AG10803 (cell line): ENCODE results near the gene TGOLN2.

ENCODE experiments used
- DNase-seq: peaks from one replicate; pipeline ENCODE4 v3.0.0; 2010; ENCODE audit warnings: low read depth
- H3K4me3 ChIP-seq: 2 replicates; pipeline ENCODE4 v1.5.1; 2011; ENCODE audit warnings: mild to moderate bottlenecking, low read length, control low read depth
- CTCF ChIP-seq: conservative IDR thresholded peaks from 2 replicates; pipeline ENCODE4 v1.5.1; 2011; ENCODE audit warnings: mild to moderate bottlenecking, low read length, control low read depth, inconsistent platforms

The TGOLN2 gene

DNA sequence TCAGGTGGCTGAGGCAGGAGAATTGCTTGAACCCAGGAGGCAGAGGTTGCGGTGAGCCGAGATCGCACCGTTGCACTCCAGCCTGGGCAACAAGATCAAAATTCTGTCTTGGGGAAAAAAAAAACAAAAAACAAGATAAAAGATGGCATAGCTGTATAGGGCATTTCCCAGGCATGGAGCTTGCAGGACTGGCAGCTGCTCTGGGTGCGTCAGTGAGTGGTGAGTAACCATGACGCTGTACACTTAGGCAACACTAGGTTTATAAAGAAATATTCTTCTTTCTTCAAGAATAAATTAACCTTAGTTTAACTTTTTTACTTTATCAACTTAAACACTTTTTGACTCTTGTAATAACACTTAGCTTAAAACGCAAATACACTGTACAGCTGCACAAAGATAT is 15.4 kb downstream of the TGOLN2 start:
- TF ChIP-seq CTCF: no peak
- DNase-seq: peak; percentile 81
- no peak overlapping the region for H3K4me3 ChIP-seq

DNA sequence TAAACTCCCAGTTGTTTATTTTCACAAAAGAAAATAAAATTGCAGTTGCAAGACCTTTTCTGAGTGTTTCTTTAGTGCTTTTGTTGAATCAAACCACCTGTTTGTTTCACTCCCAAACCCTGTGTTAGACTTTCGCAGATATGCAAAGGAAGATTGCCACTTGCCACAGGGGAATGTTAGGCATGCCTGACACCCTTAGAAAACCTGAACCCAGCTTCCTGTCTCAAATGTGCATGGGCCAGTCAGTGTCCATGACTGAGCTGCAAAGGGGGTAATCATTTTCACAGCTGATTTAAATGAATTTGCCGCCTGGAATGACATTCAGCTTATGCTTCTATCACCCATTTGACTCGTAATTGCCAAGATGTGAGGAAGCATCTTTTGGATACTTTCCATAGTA is 17.5 kb downstream of the TGOLN2 start:
- H3K4me3 ChIP-seq: no peak overlapping the region
- no peak for TF ChIP-seq CTCF
- DNase-seq: no peak

DNA sequence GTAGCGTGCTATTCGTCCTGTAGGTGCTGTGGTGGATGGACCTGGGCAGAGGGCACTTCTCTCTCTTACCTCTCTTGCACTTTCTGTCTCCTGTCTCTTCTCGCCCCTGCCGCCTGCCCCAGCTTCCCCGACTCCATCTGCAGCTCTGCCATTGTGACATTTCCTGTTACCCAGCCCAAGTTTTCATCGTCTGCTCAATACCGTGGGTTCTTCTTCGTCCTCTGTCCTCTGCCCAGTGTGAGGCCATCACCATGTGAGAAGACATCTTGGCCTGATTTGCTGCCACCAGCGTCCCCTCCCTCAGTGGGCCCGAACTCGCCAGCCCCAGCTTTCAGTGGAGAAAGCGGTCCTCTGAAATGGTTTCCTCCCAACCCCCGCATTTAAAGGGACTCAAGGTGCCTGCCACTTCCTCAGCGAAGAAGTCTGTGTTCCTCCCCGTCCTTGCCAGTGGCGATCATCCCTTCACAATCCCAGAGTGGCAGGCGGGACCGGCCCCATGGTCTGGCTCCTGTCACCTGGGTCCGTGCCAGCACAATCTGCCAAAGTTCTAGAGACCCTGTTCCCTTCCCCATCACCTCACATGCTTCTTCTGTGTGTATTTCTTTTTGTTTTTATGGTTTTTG is 18.0 kb downstream of the TGOLN2 start:
- H3K4me3 ChIP-seq: no peak overlapping the region
- no peak for TF ChIP-seq CTCF
- no peak for DNase-seq

GRCh38 chr2:85308896-85309555 is 18.8 kb downstream of the TGOLN2 start:
- DNase-seq: peak; percentile 42
- TF ChIP-seq CTCF: no peak
- H3K4me3 ChIP-seq: no peak overlapping the region

DNA sequence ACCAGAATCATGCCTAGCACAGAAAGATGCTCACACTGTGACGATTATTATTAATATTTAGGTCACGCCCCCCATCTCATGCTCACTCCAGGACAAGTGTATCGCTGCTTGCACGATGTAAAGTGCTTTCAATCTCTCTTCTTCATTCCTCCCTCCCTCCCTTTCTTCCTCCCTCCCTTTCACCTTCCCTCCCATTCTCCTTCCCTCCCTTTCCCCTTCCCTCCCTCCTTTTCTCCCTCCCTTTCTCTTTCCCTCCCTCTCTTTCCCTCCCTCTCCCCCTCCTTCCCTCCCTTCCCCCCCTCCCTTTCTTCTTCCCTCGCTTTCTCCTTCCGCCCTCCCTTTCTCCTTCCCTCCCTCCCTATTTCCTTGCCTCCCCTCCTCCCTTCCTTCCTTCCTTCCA is 19.6 kb downstream of the TGOLN2 start:
- no peak overlapping the region for H3K4me3 ChIP-seq
- DNase-seq: no peak
- no peak for TF ChIP-seq CTCF

DNA sequence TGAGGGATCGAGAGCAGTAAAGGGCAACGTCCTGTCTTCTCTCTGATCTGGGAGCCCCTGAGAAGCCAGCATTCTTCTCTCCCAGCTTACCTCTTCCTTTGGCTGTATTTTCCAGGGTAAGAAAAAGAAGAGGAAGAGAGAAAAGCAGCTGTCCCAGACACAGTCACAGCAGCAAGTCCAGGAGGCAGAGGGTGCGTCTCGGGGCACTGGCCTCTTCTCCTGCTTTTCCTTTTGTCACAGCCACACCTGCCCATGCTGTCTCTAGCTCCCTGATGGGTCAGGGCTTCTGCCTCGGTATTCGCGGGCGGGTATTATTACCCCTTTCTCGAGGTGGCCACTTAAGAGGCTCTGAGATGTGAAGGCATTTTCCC is 20.3 kb downstream of the TGOLN2 start:
- TF ChIP-seq CTCF: no peak
- no peak overlapping the region for H3K4me3 ChIP-seq
- DNase-seq: no peak

- no peak overlapping the region for H3K4me3 ChIP-seq
- DNase-seq: no peak
- no peak for TF ChIP-seq CTCF
These were observed 23.8 kb downstream of the TGOLN2 start for GRCh38 chr2:85303780-85304531.
